OCI-LY7 (cell line): Measurements from ENCODE around the gene C16orf54.
"Not testable (repeated sequence)": the region's sequence is repeated elsewhere in the genome, so short reads cannot be mapped to it uniquely, and the experiment has no call there.

ENCODE experiments used
- CTCF ChIP-seq: fragments of 200-600 bp; sonication (generic); conservative IDR thresholded peaks from 2 replicates; pipeline ENCODE4 v1.5.1; 2014; ENCODE audit warnings: mild to moderate bottlenecking, antibody characterized with exemption, low read length, moderate library complexity, mixed read lengths
- EZH2phosphoT487 ChIP-seq: fragments of 200-600 bp; sonication (generic); IDR thresholded peaks from 2 replicates; pipeline ENCODE4 v1.6.1; 2018; ENCODE audit warnings: low read depth, borderline replicate concordance, mild to moderate bottlenecking, mixed run types, antibody characterized with exemption, low read length, moderate library complexity, mixed read lengths

DNA sequence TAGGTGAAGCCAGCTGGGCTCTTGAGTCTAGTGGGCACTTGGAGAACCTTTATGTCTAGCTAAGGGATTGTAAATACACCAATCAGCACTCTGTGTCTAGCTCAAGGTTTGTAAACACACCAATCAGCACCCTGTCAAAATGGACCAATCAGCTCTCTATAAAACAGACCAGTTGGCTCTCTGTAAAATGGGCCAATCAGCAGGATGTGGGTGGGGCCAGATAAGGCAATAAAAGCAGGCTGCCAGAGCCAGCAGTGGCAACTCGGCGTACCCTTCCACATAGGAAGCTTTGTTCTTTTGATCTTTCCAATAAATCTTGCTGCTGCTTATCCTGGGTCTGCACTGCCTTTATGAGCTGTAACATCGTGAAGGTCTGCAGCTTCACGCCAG is 3.0 kb upstream of the C16orf54 start:
- TF ChIP-seq CTCF, EZH2phosphoT487: not testable (repeated sequence)
